GM20431 (cell line): ENCODE measurements around the gene UTS2R.

Experiments used
- in situ Hi-C: fragments of 300-500 bp; cut with MseI, MboI; formaldehyde crosslinking; loops from one replicate; pipeline ENCODE4 v1.15.0; 2020; ENCODE audit warnings: low sequenced_read_pairs; ENCODE audit not compliant: unreplicated experiment

The UTS2R gene

DNA sequence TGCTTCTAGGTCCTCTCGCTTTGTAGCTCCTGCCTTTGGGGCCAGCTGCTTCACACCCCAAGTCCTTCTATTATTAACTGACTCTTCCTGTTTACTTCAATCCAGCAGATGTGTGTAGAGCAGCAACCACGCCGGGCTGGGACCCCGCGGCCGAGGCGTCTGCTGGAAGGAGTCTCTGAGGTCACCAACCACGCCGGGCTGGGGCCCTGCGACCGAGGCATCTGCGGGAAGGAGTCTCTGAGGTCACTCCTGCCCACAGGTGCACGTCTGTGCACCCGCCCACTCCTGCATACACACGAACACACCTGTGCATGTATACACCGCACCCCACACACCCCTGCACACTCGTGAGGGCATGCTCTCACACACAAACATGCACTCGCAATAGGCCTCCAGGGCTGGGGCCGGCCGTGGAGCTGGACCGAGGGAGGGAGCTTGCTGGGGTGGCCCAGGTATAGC, 20.3 kb upstream of the UTS2R start:
- in situ Hi-C loops = loop anchor here (10.0 kb wide), 2 partner anchors 54 to 204 kb away; no protein-coding TSS in a partner anchor

DNA sequence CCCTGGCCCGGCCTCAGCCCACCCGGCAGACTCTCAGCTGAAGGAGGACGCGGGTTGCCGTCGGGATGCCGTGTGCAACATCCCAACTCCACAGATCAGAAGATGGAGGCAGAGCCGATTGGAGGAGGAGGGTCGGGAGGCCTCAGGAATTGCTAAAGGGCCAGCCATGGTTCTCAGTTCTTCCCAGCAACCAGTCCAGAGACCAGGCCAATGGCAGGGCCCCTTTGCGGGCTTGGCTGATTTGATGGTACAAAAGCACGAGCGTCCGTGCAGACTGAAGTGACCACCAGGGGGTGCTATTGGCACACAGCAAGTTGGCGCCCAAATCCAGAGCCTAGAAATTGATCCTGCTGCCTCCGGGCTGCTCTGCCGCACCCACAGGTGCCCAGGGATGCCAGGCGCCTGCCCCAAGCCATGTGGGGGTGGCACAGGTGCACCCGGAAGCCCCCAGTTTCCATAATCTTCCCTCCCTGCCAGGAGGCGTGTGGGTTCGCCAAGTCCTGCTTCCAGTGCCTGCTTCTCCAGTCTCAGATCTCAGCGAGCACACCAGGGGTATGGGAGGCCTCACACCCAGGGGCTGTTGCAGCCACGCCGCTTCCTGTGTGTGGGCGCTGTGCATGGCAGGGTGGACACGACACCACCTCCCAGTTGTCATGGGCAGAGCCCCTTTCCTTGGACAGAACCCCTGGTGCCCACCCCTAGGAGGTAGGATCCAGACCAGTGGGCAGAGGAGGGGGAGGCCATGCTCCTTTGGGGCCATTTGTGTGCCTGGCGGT, 19.7 kb upstream of the UTS2R start:
- in situ Hi-C loops = loop anchor here (10.0 kb wide), 2 partner anchors 53 to 203 kb away; no protein-coding TSS in a partner anchor

- in situ Hi-C loops = loop anchor here (10.0 kb wide), 2 partner anchors 51 to 201 kb away; no protein-coding TSS in a partner anchor
These were observed 18.1 kb upstream of the UTS2R start for GRCh38 chr17:82353484-82353883.

DNA sequence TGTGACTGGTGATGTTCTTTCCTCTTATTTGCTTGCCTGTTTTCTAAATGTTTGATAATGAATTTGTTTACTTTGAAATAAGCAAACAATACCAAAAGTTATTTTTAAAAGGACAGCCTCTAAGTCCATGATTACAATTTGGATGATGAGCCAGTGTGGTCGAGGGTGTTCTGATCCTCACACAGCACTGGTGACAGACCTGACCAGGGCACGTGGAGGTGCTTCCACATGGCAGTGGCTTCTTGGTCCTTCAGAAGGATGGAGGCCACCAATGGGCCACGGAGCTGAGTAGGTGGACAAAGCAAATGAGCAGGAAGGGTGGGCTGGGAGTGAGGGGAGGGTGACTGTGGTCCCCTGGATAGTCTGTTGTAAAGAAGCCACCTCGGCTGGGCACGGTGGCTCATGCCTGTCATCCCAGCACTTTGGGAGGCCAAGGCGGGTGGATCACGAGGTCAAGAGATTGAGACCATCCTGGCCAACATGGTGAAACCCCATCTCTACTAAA, 16.7 kb upstream of the UTS2R start:
- in situ Hi-C loops = loop anchor here (10.0 kb wide), 2 partner anchors 50 to 200 kb away; no protein-coding TSS in a partner anchor

DNA sequence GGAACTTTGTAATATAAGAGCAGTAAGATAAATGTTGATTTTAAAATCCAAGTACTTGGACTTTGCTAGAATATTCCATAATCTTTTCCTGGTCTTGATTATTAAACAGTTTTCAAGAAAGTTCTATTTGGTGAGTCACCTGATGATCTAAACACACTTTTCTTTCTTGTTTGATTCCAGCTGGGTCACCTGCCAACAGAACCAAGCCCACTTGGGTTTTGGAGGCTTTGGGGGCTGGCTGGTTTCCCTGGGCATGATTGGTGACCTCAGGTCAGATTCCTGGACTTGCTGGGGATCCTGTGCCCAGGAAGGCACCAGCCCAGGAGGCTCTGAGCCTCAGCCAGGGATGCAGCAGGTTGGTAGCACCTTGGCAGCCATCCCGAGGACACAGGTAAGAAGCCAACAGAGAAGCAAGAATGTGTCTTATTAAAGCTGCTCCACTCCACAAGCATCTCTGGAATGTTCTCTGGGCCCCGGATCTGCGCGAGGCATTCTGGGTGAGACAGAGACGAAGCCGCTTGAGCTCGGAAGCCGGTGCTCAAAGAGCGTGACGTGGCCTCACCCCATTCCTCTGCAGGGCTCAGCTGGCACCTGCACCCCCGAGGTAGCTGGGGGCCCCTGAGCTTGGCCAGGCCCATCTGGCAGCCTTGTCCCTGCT, 15.7 kb upstream of the UTS2R start:
- in situ Hi-C loops = loop anchor here (10.0 kb wide), 2 partner anchors 49 to 199 kb away; no protein-coding TSS in a partner anchor

DNA sequence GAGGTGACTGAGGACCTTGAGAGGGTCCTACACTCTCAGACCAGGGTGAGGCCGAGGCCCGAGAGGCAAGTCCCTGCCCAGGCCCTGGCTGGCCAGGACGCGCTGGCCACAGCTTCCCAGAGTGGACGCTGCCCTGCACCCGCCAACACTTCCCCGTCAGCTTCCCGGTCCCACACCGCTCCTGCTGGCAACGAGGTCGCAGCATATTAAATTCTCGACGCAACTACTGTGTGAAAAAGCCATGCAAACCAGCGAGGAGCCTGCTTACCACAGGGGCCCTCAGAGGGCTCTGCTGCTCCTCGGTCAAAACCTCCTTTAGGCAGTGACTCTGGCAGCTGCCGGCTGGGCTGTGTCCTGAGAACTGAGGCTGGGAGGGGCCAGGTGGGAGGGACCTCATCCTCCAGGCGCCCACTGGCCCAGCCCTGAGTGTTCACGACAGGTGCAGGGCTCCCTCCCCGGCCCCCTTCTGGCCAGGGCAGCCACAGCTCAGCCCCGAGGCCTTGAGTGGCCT, 14.7 kb upstream of the UTS2R start:
- in situ Hi-C loops = loop anchor here (10.0 kb wide), 2 partner anchors 48 to 198 kb away; no protein-coding TSS in a partner anchor

DNA sequence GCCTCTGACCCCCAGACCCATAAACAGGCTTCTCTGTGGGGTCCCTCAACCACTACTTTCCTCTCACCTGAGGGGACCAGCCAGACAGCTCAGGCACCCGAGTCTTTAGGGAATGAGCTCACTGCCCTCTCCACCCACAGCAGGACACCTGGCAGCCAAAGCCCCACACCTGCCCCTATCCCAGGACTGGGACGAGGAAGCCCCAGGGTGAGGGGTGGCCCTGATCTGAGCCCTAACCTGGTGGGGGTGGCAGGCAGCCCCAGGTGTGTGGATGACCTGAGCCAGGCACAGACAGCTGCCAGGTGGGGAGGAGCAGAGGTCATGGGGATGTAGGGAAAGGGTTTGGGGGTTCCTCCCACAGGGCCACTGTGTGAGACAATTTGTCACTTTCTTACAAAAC, 14.2 kb upstream of the UTS2R start:
- in situ Hi-C loops = loop anchor here (10.0 kb wide), 2 partner anchors 47 to 197 kb away; no protein-coding TSS in a partner anchor

GRCh38 chr17:82358465-82359350, 12.9 kb upstream of the UTS2R start, which contains the start of gene TEX19:
TEX19 (plus strand) TSS chr17:82359247; CDS start chr17:82362151, 2,904 bp downstream.
- in situ Hi-C loops = loop anchor here (10.0 kb wide), 2 partner anchors 46 to 196 kb away; no protein-coding TSS in a partner anchor

GRCh38 chr17:82359451-82360074, 12.0 kb upstream of the UTS2R start:
- in situ Hi-C loops = loop anchor here (10.0 kb wide), 2 partner anchors 45 to 195 kb away; no protein-coding TSS in a partner anchor

- in situ Hi-C loops = no loop called here
These were observed 9.5 kb upstream of the UTS2R start for GRCh38 chr17:82361885-82362633.

- in situ Hi-C loops = no loop called here
These were observed 5.8 kb upstream of the UTS2R start for GRCh38 chr17:82365606-82366295.

GRCh38 chr17:82366749-82367148, 4.8 kb upstream of the UTS2R start:
- in situ Hi-C loops = no loop called here

DNA sequence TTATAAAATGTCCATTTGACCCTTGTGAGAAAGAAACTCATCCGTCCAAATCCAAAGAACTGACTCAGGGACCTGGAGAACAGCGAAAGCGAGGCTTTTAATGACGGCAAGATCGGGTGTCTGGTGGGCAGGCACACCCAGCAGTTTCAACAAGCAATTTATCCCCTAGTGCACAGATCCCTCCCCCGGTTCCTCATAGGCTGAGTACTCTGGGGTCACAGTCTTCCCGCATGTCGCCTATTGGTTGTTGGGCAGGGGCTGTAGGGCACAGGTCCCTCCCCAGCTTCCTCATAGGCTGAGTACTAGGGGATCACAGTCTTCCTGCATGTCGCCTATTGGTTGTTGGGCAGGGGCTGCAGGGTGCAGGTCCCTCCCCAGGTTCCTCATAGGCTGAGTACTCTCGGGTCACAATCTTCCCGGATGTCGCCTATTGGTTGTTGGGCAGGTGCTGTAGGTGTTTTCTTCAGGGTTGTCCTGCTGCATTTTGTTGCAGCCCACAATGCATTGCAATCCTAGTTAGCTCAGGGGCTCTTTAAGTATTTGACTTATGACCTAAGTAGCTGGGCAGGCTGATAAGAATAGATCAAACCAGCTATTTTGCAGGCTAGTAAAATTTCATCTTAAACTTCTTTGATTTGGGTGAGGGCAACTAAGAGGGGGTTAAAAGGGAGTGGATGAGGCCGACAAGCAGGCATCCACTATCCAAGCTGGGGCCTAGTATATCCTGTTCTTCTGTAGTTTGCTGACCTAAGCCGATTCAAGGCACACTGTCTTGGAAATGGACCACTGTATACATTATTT, 3.6 kb upstream of the UTS2R start:
- in situ Hi-C loops = no loop called here

- in situ Hi-C loops = no loop called here
These were observed 2.4 kb upstream of the UTS2R start for GRCh38 chr17:82369211-82369610.

GRCh38 chr17:82370471-82371332, 863 bp upstream of the UTS2R start:
- in situ Hi-C loops = no loop called here
